GM18499 (cell line): ENCODE measurements around the gene SMARCA5.
A peak's percentile ranks its signal among the peaks of the same experiment; 100 is the strongest.

Experiments used
- ATAC-seq: cut with Tn5 transposase; IDR thresholded peaks from one replicate; pipeline ENCODE4 v1.9.1; 2021; ENCODE audit warnings: moderate number of reproducible peaks; ENCODE audit not compliant: insufficient read depth, unreplicated experiment

SMARCA5 gene

DNA sequence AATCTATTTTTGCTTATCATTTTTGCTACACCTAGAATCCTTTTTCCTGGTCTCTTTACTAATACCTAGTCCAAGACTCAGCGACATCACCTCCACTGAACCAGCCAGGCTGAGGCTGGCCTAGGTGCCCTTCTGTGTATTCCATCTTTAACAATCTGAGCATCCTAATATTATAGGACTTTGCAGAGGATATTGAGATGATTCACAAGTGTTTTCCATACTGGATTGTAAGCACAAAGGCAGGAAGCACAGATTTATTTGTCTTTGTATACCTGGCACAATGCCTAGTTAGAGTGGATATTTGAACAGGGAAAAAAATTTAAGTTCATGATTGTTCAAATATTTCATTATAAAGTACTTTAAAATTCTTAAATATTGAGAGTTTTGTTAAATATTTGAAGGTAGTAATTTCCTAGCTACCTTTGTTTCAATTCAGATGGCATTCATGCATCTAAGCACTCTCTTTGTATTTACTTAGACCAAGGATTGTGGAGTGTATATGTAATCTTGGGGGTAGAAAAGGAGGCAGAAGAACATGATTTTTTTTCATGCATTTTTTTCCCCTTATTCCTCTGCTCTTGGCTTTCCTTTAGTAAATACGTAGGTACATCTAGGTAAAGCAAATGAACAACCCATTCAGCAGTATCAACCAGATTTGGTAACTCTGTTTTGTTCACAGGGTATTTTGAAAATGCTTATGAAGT lies 18.4 kb downstream of the SMARCA5 start:
- ATAC-seq = no peak

GRCh38 chr4:143538979-143539669 lies 25.6 kb downstream of the SMARCA5 start:
- no peak for ATAC-seq

- no peak for ATAC-seq
Measured at GRCh38 chr4:143539670-143540023, 26.1 kb downstream of the SMARCA5 start.

DNA sequence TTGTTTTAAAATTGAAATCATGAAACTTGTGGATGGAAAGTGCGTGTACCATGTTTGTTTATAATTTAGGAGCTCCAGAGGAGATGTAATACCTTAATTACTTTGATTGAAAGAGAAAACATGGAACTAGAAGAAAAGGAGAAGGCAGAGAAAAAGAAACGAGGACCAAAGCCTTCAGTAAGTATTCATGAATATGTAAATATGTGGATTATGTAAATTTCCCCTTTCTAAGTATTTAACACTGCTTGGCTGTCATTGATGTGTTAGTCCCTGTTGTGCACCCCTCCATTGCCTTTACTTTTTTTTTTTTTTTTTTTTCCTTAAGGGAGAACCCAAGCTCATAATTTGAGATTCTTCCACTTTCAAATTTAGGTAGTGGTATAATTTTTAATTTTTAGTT lies 36.4 kb downstream of the SMARCA5 start:
- ATAC-seq = no peak

DNA sequence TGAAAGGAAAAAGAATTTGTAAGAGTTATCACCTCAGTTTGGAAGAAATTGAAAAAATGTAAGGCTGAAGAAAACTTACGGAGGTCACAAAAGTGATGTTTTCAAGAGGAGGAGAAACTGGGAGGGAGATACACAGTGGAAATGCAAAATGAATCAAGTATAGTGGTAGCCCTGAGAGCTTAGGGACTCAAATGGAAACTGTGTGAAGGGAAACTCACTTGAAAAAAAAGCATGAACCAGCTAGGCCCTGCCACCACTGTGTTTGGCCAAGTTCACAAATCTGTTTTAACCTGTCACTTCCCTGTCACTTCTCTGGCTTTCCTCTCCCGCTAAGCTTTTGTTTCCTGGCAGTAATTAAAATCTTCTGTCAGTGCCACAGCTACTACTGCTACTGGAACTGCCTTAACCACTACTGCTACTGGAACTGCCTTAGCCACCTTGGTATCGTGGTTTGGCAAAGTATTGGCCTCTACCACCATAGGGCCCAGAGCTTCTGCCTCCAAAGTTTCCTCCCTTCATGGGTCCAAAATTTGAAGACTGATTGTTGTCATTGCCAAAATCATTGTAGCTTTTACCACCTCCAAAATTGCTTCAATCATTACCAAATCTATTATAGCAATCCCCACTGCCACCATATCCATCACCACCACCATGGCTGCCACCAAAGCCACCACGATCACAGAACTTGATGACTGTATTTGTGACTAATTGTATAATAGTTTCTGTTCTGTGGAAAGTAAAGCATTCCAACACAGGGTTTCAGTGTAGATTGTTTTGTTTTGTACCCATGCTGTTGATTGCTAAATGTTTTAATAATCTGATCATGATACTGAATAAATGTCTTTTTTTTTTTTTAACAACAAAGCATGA lies 41.5 kb downstream of the SMARCA5 start:
- peak; percentile 37 for ATAC-seq

DNA sequence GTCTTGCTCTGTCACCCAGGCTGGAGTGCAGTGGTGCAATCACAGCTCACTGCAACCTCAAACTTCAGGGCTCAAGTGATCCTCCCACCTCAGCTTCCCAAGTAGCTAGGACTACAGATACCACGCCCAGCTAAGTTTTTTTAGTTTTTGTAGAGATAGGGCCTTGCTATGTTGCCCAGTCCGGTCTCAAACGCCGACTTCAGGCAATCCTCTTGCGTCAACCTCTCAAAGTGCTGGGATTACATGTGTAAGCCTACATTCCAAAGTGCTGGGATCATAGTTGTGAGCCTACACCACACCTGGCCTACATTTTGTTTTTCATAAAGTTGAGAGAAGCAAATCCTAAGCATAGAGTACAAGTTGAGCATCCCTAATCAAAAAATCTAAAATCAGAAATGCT lies 42.2 kb downstream of the SMARCA5 start:
- ATAC-seq = no peak

- no peak for ATAC-seq
Measured at GRCh38 chr4:143558286-143558685, 44.8 kb downstream of the SMARCA5 start.

DNA sequence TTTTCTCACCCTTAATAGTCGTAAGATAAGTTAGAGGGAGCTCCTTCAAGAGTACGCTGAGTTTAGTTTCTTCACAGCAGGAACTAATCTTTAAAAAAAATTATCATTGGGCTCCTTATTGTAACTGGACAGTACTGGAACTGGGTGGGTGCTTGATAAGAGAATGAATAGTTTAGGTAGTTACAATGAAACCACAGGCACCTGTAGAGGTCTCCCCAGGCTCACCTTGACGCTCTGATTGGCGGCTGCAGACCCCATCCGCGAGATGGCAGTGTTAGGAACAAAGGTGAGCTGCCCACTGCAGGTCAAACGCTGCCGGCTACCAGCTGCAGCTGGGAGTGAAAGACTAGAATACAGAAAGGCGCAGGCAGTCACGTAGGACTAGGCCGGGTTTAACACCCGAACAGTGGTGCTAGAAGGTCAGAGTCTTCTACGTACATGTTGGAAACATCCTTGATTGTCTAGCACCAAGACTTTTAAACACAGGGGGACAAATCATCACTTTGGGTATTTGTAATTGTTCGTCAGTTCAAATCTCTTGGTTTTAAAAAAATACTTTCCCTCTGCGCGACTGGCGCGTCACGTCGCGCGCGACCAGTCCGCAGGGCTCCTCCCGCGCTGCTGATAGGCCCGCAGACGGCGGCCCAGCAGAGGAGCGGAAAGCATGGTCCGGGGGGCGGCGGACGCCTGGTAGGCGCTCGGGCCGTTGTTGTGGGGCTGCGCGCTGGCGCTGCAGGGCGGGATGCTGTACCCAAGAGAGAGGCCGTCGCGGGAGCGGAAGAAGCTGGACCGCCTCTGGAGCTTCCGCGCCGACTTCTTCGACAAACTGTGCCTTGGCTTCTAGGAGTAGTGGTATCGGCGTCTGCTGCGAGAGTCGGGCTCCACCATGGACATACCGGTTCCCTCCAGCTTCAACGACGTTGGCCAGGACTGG lies 45.6 kb downstream of the SMARCA5 start:
- peak; percentile 76 for ATAC-seq

- no peak for ATAC-seq
Measured at GRCh38 chr4:143559757-143560147, 46.2 kb downstream of the SMARCA5 start.

GRCh38 chr4:143564472-143564871 lies 51.0 kb downstream of the SMARCA5 start:
- no peak for ATAC-seq

DNA sequence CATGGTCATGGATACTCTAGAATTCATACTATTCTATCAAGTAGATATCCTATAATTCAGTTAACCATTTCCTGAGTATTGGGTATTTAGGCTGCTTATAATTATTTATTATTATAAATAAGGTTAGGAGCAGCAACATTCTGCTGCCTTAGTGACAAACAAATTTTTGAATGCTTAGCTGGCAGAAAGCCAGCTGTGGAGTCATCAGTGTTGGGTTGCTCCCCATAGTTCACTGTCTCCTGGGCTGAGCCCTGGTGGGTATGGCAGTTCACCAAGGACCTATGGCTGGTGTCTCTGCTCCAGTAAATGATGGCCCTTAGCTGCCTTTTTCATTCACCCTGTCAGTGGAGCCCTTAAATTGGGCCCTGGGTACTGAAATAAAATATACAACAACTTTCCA lies 61.8 kb downstream of the SMARCA5 start:
- ATAC-seq = no peak

GRCh38 chr4:143581331-143581946 lies 67.9 kb downstream of the SMARCA5 start:
- ATAC-seq = no peak

DNA sequence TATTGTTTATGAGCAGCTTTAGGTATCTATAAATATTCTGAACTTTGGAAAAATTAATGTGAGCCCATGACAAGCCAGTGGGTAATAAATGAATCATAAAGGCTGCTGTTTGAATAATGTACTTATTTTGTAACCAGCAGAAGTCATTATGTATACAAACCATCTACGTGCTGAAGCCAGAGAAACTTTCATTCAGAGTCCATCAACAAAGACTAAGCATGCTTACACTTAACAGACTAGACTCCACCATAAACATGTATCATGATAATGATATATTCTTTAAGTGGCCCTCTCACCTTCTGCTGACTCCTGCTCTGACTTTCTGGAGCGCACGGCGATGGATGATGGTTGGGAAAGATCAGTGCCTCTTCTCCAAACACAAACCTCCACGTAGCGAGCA lies 72.0 kb downstream of the SMARCA5 start:
- ATAC-seq = no peak

- ATAC-seq = no peak
Measured at GRCh38 chr4:143586080-143586479, 72.6 kb downstream of the SMARCA5 start.

- ATAC-seq = no peak
Measured at GRCh38 chr4:143587703-143588102, 74.2 kb downstream of the SMARCA5 start.

GRCh38 chr4:143597276-143597675 lies 83.8 kb downstream of the SMARCA5 start:
- ATAC-seq = no peak

DNA sequence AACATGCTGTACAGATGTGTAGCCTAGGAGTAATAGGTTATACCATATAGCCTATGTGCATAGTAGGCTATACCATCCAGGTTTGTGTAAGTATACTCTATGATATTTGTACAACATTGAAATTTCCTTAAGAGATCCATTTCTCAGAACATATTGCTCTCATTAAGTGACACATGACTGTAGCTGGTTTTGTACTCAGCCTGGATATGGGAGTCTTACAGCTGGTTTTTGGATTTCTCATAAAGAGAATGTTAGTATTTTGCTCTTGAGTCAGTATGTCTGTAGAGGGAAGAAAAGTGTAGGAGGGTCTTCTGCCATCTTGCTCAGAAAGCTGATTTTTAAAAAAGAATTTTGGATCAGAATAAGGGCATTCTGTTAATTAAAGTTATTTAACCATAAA lies 85.3 kb downstream of the SMARCA5 start:
- ATAC-seq = no peak

- ATAC-seq = no peak
Measured at GRCh38 chr4:143599827-143600226, 86.3 kb downstream of the SMARCA5 start.

GRCh38 chr4:143606480-143606879 lies 93.0 kb downstream of the SMARCA5 start:
- ATAC-seq = no peak
